ENCODE measurements around the gene REG3A.

Gene REG3A

DNA sequence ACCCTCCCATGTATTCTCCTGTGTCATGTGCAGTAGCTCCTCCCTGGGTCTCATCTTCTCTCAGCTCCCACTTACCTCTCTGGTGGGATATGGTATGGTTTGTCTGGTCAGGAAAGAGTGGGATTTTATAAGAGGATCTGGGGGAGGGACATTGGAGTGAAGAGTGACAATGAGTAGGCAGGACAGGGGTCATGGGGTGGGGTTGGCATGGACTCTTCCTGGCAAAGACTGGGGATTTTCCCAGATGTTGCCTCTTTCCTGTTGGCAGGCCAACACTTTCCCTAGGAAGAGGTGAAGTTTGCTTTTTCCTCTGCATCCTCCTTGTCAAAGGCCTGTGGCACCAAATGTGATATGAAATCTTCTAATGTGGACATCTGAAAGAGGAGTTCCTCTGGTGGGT, at the start of gene REG3A:
Gene REG3A, minus strand, starts transcription at position 101 of the 400 bp plus-strand sequence. CDS start 348 bp downstream, outside the sequence.
- no peak for DNase-seq

- no peak for DNase-seq
These were observed 41.2 kb upstream of the REG3A start for GRCh38 chr2:79200762-79201161.

DNA sequence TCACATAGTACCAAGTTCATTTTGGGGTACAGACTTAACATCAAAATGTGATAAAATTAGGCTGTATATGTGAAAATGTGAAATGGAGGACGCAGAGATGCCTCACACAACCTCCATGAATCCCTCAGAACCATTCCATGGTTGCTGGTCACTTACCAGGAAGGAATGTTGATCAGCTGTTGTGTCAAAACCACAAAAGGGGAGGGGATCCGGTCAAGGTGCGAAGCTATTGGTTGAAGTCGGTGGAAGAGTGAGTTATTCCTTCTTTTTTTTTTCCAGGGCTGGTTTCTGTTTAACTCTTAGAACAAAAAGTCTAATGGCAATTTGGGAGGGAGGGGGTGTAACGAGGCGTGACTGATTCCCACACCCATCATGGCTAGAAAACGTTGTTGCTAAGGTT, 32.3 kb upstream of the REG3A start:
- DNase-seq, result no peak

- no peak for DNase-seq
These were observed 31.5 kb upstream of the REG3A start for GRCh38 chr2:79191081-79191480.

DNA sequence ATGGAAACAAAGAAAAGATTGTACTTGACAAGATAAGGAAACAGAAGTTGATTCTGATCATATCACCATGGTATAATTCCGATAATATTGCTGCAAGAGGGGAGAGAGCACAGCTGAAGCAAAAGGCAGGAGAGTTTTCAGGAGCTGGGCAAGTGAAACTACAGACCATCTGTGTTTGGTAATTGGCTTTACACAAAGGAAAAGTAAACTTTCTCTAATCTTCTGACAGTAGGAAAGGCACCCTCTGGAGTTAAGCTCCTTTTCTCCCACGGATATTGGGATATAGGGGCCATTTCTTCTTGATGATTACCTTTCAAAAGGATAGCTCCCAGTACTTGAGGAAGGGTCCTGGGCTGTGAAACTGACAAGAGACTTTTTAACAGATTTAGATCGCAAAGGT, 29.9 kb upstream of the REG3A start:
- no peak for DNase-seq

DNA sequence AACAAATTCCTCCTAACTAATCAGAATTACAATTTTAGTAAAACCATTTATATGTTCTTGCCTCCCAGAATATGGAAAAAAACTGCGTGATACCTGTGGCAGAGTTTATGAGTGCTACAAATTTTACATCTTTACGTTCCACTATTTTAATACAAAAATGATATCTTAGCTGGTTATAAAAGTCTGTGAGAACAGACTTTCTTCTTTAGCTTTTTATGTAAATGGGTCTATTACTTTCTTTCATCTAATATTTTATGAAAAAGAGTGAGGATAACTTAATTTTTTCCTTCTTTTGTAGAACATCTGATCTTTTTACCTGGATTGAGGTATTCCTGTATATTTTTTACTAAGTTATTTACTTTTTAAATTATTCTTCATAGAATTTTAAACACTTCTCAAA, 22.1 kb upstream of the REG3A start:
- no peak for DNase-seq

GRCh38 chr2:79180092-79180491, 20.5 kb upstream of the REG3A start:
- no peak for DNase-seq

DNA sequence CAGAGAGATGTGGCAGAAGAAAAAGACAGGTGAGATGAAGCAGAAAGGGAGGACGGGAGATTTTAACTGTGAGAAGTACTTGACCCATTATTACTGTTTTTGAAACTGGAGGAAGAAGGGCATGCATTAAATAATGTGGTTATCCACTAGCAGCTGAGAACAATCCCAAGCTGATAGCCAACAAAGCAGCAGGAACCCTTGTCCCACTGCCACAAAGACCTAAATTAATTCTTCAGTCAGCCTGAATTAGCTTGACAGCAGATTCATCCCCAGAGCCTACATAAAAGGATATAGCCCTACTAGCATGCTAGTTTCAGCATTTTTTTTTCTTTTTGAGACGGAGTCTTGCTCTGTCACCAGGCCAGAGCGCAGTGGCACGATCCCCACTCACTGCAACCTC, 19.5 kb upstream of the REG3A start:
- no peak for DNase-seq

DNA sequence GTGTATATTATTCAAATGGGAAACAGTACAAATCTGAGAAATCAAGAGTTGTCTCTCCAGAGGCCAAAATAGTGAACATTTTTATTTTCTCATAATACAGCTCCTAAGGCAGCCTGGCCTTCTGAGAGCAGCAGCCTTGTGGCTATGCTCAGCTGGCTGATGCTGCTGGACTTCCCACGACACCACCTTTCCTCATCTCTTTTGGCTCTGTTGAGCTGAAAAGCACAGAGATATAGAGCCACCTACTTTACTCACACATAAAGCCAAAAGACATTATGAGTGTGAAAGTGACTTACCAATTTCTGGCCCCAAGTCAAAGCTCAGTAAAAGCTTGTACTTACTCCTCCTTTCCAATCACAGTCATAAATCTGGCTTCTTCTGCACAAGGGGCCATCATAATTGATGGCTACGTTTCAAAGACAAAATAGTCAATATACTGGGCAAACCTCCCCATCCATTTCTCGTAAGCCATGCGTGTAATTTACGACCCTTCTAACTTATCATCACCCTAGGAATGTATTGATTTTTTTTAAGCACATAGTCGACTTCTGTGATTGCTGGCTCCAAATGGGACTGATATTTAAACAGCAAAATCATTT, 18.6 kb upstream of the REG3A start:
- no peak for DNase-seq

- no peak for DNase-seq
These were observed 11.9 kb upstream of the REG3A start for GRCh38 chr2:79171348-79171958.

DNA sequence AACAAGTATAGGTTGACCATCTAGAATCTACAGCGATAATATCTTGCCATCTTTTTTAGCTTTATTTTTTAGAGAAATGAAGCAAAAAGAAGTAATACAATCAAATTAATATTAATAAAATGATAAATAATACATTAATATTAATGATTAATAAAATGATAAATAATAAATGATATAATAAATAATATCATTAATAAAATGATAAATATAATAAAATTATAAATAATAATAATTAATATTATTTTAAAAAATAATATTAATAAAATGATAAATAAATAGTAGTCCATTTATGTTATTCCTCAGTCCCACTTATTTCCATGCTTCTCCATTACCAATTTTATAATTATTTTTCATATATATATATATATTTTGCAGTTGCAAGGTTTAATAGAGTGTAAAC, 3.2 kb upstream of the REG3A start:
- DNase-seq, result no peak

GRCh38 chr2:79162132-79162531, 2.6 kb upstream of the REG3A start:
- DNase-seq, result no peak

GRCh38 chr2:79159030-79159429, 523 bp downstream of the REG3A start:
- no peak for DNase-seq

- no peak for DNase-seq
These were observed 3.6 kb downstream of the REG3A start for GRCh38 chr2:79155826-79156476.

GRCh38 chr2:79139423-79139822, 20.1 kb downstream of the REG3A start:
- DNase-seq, result no peak

- no peak for DNase-seq
These were observed 21.2 kb downstream of the REG3A start for GRCh38 chr2:79138385-79138784.

DNA sequence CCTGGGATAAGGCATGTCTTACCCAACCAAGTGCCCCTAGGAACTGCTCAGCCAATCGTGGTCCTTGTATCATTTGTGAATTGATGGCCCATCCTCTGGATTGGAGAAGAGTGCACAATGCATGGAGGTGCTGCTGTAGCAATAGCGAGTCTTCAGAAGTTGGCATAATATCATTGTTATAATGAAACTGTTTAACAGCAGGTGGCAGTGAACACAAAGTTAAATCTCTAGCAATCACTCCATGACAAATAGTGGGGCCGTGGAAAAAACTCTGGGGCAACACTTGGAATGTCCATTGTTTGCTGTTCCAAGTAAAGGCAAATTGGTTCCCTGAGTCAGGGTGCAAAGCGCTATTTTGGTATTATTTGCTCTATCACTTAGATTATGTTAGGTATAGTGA, 27.9 kb downstream of the REG3A start:
- no peak for DNase-seq

- DNase-seq, result no peak
These were observed 29.7 kb downstream of the REG3A start for GRCh38 chr2:79129804-79130203.

GRCh38 chr2:79129260-79129659, 30.3 kb downstream of the REG3A start:
- no peak for DNase-seq

GRCh38 chr2:79128406-79128805, 31.1 kb downstream of the REG3A start:
- DNase-seq, result no peak

DNA sequence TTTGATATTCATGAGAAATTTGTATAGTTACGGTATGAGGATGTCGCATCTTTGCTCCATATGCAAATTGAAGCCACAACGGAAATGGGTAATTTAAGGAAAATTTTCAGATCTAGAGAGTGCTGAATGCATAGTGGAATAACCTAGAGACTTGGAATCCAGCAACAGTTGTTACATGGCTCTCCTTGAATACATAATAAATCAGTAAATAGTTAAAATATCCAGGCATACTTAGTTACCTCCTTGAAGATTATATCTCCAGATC, 33.9 kb downstream of the REG3A start:
- DNase-seq, result no peak

DNA sequence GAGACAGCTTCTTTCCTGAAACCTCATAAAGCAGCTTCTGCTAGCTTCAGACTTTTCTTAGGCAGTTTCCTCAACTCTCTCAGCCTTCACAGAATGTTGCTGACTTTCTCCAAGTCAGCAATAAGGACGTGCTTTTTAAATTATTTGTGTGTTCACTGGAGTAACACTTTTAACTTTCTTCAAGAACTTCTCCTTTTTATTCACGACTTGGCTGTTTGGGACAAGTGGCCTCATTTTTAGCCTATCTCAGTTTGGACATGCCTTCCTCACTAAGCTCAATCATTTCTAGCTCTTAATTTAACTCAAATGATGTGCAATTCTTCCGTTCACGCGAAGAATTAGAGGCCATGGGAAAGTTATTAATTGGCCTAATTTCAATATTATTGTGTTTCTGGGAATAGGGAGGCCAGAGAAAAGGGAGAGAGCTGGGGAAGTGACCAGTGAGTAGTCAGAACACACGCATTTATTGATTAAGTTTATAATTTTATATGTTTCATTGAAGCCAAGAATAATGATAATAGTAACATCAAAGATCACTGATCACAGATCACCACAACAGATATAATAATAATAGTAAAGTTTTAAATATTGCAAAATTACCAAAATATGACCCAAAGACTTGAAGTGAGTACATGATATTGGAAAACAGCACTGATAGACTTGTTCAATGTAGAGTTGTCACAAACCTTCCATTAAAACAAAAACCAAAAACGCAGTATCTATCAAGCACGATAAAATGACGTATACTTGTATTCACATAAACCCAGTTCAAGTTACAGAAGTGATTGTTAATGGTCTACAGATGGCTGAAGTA, 34.4 kb downstream of the REG3A start:
- no peak for DNase-seq

DNA sequence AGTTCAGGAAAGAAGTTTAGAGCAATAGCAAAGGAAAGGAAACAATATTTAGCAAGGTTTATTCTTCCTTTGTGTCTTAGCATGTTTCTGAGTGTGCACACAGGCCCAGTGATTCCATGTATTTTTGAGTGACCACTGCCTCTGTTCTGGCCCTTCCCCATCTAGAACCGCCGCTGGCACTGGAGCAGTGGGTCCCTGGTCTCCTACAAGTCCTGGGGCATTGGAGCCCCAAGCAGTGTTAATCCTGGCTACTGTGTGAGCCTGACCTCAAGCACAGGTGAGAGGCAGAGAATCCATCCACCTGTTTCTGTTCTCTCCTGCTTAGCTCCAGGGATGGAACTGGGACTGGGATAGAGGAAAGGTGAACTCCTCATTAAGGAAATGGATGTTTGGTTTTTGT, 36.9 kb downstream of the REG3A start:
- no peak for DNase-seq

DNA sequence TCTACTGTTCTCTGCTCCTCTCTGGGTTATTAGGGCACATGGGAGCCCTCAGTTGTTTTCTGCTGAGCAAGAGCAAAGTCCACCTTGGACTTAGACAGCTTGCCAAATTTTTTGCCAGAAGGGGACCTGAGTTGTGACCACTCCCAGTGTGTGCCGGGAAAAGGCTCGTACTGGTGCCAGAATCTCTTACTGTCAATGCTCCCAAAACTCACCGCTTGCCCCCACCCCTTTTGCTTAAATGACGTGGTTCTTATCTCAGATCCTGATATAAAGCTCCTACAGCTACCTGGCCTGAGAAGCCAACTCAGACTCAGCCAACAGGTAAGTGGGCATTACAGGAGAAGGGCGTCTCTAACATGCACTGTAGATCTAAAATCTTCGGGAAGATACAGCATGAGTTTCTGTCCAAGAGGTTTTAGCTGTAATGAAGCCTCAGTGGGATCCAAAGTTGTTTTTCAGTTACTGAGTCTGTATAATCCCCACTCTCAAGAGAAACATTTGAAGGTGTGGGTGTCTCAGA, 39.3 kb downstream of the REG3A start, which contains the start of gene REG1A:
Gene REG1A, plus strand, starts transcription at position 295 of the 520 bp plus-strand sequence. CDS start 374 bp downstream, outside the sequence.
- no peak for DNase-seq

Measured in 8988T (cell line).